ENCODE results near the gene APOM. TPM values are rescaled to one million over a fixed set of nuclear protein-coding genes. Genes with fewer than 3 reads are reported as not detected.

The APOM gene
- total RNA-seq, 1 donor from 2014 or later: 2.9 TPM

DNA sequence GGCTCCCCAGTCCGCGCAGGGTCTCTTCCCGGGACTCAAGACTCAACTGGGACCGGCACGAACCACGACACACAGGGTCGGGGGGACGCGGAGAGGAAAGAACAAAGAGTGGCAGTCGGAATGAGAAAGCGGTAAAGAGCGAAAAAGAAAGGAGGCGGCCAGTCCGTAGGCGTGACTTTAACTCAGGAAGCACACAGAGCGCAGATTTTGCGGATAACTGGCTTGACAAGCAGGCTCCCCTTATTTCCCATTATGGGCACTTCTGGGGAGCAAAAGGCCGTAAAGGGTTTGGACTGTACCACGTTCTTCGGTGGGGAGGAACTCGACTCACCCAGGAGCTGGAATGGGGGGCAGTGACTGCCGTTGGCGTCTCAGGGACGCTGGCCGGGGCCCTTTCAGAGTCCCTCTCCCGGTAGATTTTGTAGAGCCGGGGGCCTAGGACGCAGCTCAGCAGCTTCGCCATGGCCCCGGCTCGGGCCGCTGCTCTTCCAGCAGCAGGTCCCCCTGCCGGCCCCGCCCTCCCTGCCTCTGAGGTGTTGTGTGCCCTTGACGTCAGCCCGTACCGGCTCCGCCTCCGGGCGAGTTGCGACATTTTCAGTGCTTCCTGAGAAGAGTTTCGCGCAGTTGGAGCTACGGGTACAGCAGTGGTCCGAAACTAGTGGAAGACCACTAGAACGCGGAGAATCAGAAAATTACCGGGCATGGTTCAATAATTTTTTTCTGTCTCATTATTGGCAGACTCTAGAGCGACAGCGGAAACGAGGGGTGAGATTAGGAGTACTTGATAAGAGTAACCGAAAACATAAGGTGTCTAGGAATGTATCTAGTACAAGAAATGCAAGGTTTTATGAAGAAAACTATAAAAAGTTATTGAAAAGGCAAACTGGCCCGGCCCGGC lies 47.4 kb downstream of the APOM start, which contains the start of gene ABHD16A:
TSS of gene ABHD16A (minus strand) at position 506 of the 898 bp plus-strand sequence. CDS start at position 463, 43 bp downstream.
- peak; percentile 98 for DNase-seq (ENCODE audit: low read depth)

GRCh38 chr6:31705931-31706330 lies 50.2 kb downstream of the APOM start:
- DNase-seq (ENCODE audit: low read depth): no peak

- DNase-seq (ENCODE audit: low read depth): no peak
These were observed 50.9 kb downstream of the APOM start, which contains the start of gene LY6G6F for GRCh38 chr6:31706599-31706998. Gene LY6G6F, plus strand, starts transcription at chr6:31706866. Its CDS starts 41 bp downstream, at chr6:31706907.

DNA sequence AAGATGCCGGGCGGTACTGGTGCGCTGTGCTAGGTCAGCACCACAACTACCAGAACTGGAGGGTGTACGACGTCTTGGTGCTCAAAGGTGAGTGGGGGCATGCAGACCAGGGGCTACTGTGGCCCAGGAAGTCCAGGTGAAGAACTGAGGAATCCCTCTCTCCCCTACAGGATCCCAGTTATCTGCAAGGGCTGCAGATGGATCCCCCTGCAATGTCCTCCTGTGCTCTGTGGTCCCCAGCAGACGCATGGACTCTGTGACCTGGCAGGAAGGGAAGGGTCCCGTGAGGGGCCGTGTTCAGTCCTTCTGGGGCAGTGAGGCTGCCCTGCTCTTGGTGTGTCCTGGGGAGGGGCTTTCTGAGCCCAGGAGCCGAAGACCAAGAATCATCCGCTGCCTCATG lies 52.0 kb downstream of the APOM start:
- DNase-seq (ENCODE audit: low read depth): no peak

Small RNAs within 50 kb of the gene (microRNA-seq; reads per million reads assigned to microRNA genes)
- gene MIR4646 (0.65 reads per million), gene MIR6832 (not detected)

Other genes starting within 250 kb of the APOM start
- 2.1 and 2.9 TPM in 2 replicates for gene MICB, start 157.7 kb upstream of the APOM start, total RNA-seq
- gene MCCD1, start 126.9 kb upstream of the APOM start, total RNA-seq: not detected in 2 replicates
- 290 and 382 TPM in 2 replicates for gene DDX39B, start 113.9 kb upstream of the APOM start, total RNA-seq
- gene ATP6V1G2, start 109.3 kb upstream of the APOM start, total RNA-seq: 4.8 and 8.5 TPM in 2 replicates
- 26.1 and 28.3 TPM in 2 replicates for gene NFKBIL1, start 108.3 kb upstream of the APOM start, total RNA-seq
- not detected in 2 replicates for gene LTA, start 83.6 kb upstream of the APOM start, total RNA-seq
- not detected in 2 replicates for gene TNF, start 80.3 kb upstream of the APOM start, total RNA-seq
- gene LTB, start 73.5 kb upstream of the APOM start, total RNA-seq: 0.40 TPM in 1 of 2 replicates, not detected in the other
- not detected in 2 replicates for gene LST1, start 69.6 kb upstream of the APOM start, total RNA-seq
- gene NCR3, start 62.9 kb upstream of the APOM start, total RNA-seq: not detected in 2 replicates
- not detected in 2 replicates for gene AIF1, start 40.7 kb upstream of the APOM start, total RNA-seq
- gene PRRC2A, start 35.2 kb upstream of the APOM start, total RNA-seq: 77.2 and 85.9 TPM in 2 replicates
- gene BAG6, start 3.2 kb upstream of the APOM start, total RNA-seq: 271 and 307 TPM in 2 replicates
- gene C6orf47, start 4.9 kb downstream of the APOM start, total RNA-seq: 20.6 and 24.0 TPM in 2 replicates
- gene GPANK1, start 9.1 kb downstream of the APOM start, total RNA-seq: 8.6 and 12.9 TPM in 2 replicates
- gene CSNK2B, start 10.2 kb downstream of the APOM start, total RNA-seq: 211 and 248 TPM in 2 replicates
- gene LY6G5B, start 14.1 kb downstream of the APOM start, total RNA-seq: 2.9 and 4.0 TPM in 2 replicates
- gene LY6G5C, start 25.2 kb downstream of the APOM start, total RNA-seq: 2.7 and 3.4 TPM in 2 replicates
- gene ABHD16A, start 47.4 kb downstream of the APOM start, total RNA-seq: 58.9 and 66.0 TPM in 2 replicates
- gene LY6G6F, start 51.0 kb downstream of the APOM start, total RNA-seq: not detected in 2 replicates
- not detected in 2 replicates for gene LY6G6D, start 59.5 kb downstream of the APOM start, total RNA-seq
- not detected in 2 replicates for gene LY6G6C, start 65.9 kb downstream of the APOM start, total RNA-seq
- not detected in 2 replicates for gene MPIG6B, start 67.5 kb downstream of the APOM start, total RNA-seq
- 120 and 142 TPM in 2 replicates for gene DDAH2, start 73.4 kb downstream of the APOM start, total RNA-seq
- gene CLIC1, start 80.6 kb downstream of the APOM start, total RNA-seq: 257 and 425 TPM in 2 replicates
- gene MSH5, start 84.1 kb downstream of the APOM start, total RNA-seq: 7.4 and 8.4 TPM in 2 replicates
- gene SAPCD1, start 106.8 kb downstream of the APOM start, total RNA-seq: 0.94 TPM in 1 of 2 replicates, not detected in the other
- gene VWA7, start 121.4 kb downstream of the APOM start, total RNA-seq: 1.3 TPM in 1 of 2 replicates, not detected in the other
- gene VARS1, start 139.9 kb downstream of the APOM start, total RNA-seq: 56.4 and 62.2 TPM in 2 replicates
- gene LSM2, start 151.1 kb downstream of the APOM start, total RNA-seq: 28.7 and 38.8 TPM in 2 replicates
- 2.6 and 3.6 TPM in 2 replicates for gene HSPA1L, start 159.4 kb downstream of the APOM start, total RNA-seq
- gene HSPA1A, start 159.6 kb downstream of the APOM start, total RNA-seq: 109 and 131 TPM in 2 replicates
- 86.3 and 98.7 TPM in 2 replicates for gene HSPA1B, start 171.8 kb downstream of the APOM start, total RNA-seq
- 128 and 187 TPM in 2 replicates for gene NEU1, start 206.9 kb downstream of the APOM start, total RNA-seq
- gene SLC44A4, start 223.1 kb downstream of the APOM start, total RNA-seq: 0.11 and 0.16 TPM in 2 replicates
- gene EHMT2, start 241.8 kb downstream of the APOM start, total RNA-seq: 33.7 and 36.4 TPM in 2 replicates
- 2.7 and 3.3 TPM in 2 replicates for gene ZBTB12, start 246.2 kb downstream of the APOM start, total RNA-seq